Lower leg skin (tissue), 3 donors: ENCODE results near the gene APC.

ENCODE experiments used
- CTCF ChIP-seq, 3 donors: fragments of 450-650 bp; IDR thresholded peaks; one replicate each; pipeline ENCODE4 v1.5.1; 2016; ENCODE audit warnings: antibody characterized with exemption in 3 of 3, mild to moderate bottlenecking in 3 of 3, moderate library complexity in 2 of 3
- POLR2A ChIP-seq, 2 donors: fragments of 450-650 bp; IDR thresholded peaks; one replicate each; pipeline ENCODE4 v1.6.1; 2016 to 2017; ENCODE audit warnings: antibody characterized with exemption in 2 of 2, mild to moderate bottlenecking in 1 of 2, moderate library complexity in 1 of 2

GRCh38 chr5:112794410-112794809, 56.7 kb downstream of the APC start:
- TF ChIP-seq CTCF (IDR thresholded peaks at IDR 0.05), result no peak
- TF ChIP-seq POLR2A (IDR thresholded peaks at IDR 0.05), result no peak
